SJSA1 (cell line): Measurements from ENCODE around the gene ZBTB5. TPM values are rescaled to one million over a fixed set of nuclear protein-coding genes. Genes with fewer than 3 reads are reported as not detected.

Experiments used
- DNase-seq, 2 experiments: peaks; one replicate each; pipeline ENCODE4 v3.0.0-alpha.2; 2015 to 2020; ENCODE audit warnings: low spot score in 2 of 2, low read depth in 1 of 2
- H3K27ac ChIP-seq: fragments of 250-450 bp; sonication (Bioruptor Pico); 2 replicates; pipeline ENCODE4 v1.5.1; 2020; ENCODE audit warnings: mild to moderate bottlenecking, moderate library complexity
- H3K27me3 ChIP-seq: fragments of 250-450 bp; sonication (Bioruptor Pico); replicated peaks from 2 replicates; pipeline ENCODE4 v1.5.1; 2020; ENCODE audit warnings: mild to moderate bottlenecking, moderate library complexity
- H3K36me3 ChIP-seq: fragments of 250-450 bp; sonication (Bioruptor Pico); 2 replicates; pipeline ENCODE4 v1.5.1; 2020; ENCODE audit warnings: mild to moderate bottlenecking
- H3K4me1 ChIP-seq: fragments of 250-450 bp; sonication (Bioruptor Pico); replicated peaks from 2 replicates; pipeline ENCODE4 v1.6.1; 2021; ENCODE audit warnings: mild to moderate bottlenecking
- H3K4me3 ChIP-seq: fragments of 250-450 bp; sonication (Bioruptor Pico); 2 replicates; pipeline ENCODE4 v1.5.1; 2020; ENCODE audit warnings: mild to moderate bottlenecking
- H3K9me3 ChIP-seq: fragments of 250-450 bp; sonication (Bioruptor Pico); replicated peaks from 2 replicates; pipeline ENCODE4 v1.5.1; 2020; ENCODE audit warnings: mild to moderate bottlenecking
- total RNA-seq: library from RNA; depleted of rRNA; stranded (reverse); fragments of >200 nt; shearing (Covaris generic); gene quantifications from 2 replicates; pipeline ENCODE4 v1.2.3, GENCODE V29; 2014

The ZBTB5 gene
- total RNA-seq, 1 experiment from 2014 or later: 13.7 TPM

- Histone ChIP-seq H3K27ac (peak overlapping the region; percentile 36; the same call in 1 of the 2 replicates), H3K36me3 (peaks cover 8% of the 10 kb centered on the region; the same call in 1 of the 2 replicates), H3K9me3 (no peaks in the 10 kb centered on the region), H3K4me1 (peaks cover 4% of the 10 kb centered on the region), H3K27me3 (no peaks in the 10 kb centered on the region), H3K4me3 (peak overlapping the region; percentile 66)
- DNase-seq: no peak
These were observed 43.3 kb downstream of the ZBTB5 start for GRCh38 chr9:37421914-37422288.

- no peaks in the 10 kb centered on the region for H3K9me3 ChIP-seq
- no peak for DNase-seq
- peaks cover 4% of the 10 kb centered on the region for H3K4me1 ChIP-seq
- H3K36me3 ChIP-seq: no peaks in the 10 kb centered on the region
- no peaks in the 10 kb centered on the region for H3K27me3 ChIP-seq
- no peak overlapping the region for H3K4me3 ChIP-seq
- H3K27ac ChIP-seq: no peak overlapping the region
These were observed 44.7 kb downstream of the ZBTB5 start for GRCh38 chr9:37420271-37421215.

- peaks cover 13% of the 10 kb centered on the region for H3K4me1 ChIP-seq
- H3K27me3 ChIP-seq: no peaks in the 10 kb centered on the region
- no peaks in the 10 kb centered on the region for H3K9me3 ChIP-seq
- no peak overlapping the region for H3K4me3 ChIP-seq
- H3K27ac ChIP-seq: no peak overlapping the region
- no peaks in the 10 kb centered on the region for H3K36me3 ChIP-seq
- DNase-seq: no peak
These were observed 46.0 kb downstream of the ZBTB5 start for GRCh38 chr9:37419204-37419603.

- DNase-seq: no peak
- no peak overlapping the region for H3K4me3 ChIP-seq
- no peak overlapping the region for H3K27ac ChIP-seq
- peaks cover 13% of the 10 kb centered on the region for H3K4me1 ChIP-seq
- H3K27me3 ChIP-seq: no peaks in the 10 kb centered on the region
- no peaks in the 10 kb centered on the region for H3K9me3 ChIP-seq
- no peaks in the 10 kb centered on the region for H3K36me3 ChIP-seq
These were observed 47.2 kb downstream of the ZBTB5 start for GRCh38 chr9:37417857-37418618.

GRCh38 chr9:37417252-37417803 lies 47.9 kb downstream of the ZBTB5 start:
- H3K27ac ChIP-seq: no peak overlapping the region
- H3K4me3 ChIP-seq: no peak overlapping the region
- no peaks in the 10 kb centered on the region for H3K36me3 ChIP-seq
- no peaks in the 10 kb centered on the region for H3K27me3 ChIP-seq
- DNase-seq: no peak
- no peaks in the 10 kb centered on the region for H3K9me3 ChIP-seq
- peaks cover 13% of the 10 kb centered on the region for H3K4me1 ChIP-seq

GRCh38 chr9:37415011-37415719 lies 50.1 kb downstream of the ZBTB5 start:
- H3K9me3 ChIP-seq: no peaks in the 10 kb centered on the region
- peak; percentile 66 for DNase-seq
- H3K27ac ChIP-seq: no peak overlapping the region
- H3K4me1 ChIP-seq: peaks cover 9% of the 10 kb centered on the region
- H3K4me3 ChIP-seq: no peak overlapping the region
- H3K36me3 ChIP-seq: no peaks in the 10 kb centered on the region
- no peaks in the 10 kb centered on the region for H3K27me3 ChIP-seq

- DNase-seq: no peak
- H3K27me3 ChIP-seq: no peaks in the 10 kb centered on the region
- H3K9me3 ChIP-seq: no peaks in the 10 kb centered on the region
- H3K4me3 ChIP-seq: no peak overlapping the region
- H3K4me1 ChIP-seq: peaks cover 9% of the 10 kb centered on the region
- H3K27ac ChIP-seq: no peak overlapping the region
- H3K36me3 ChIP-seq: no peaks in the 10 kb centered on the region
These were observed 50.7 kb downstream of the ZBTB5 start for GRCh38 chr9:37414503-37414943.

- Histone ChIP-seq H3K27ac (no peak overlapping the region), H3K36me3 (no peaks in the 10 kb centered on the region), H3K27me3 (no peaks in the 10 kb centered on the region), H3K4me1 (peaks cover 9% of the 10 kb centered on the region), H3K4me3 (no peak overlapping the region), H3K9me3 (no peaks in the 10 kb centered on the region)
- DNase-seq: no peak
These were observed 51.9 kb downstream of the ZBTB5 start for GRCh38 chr9:37413311-37413710.

GRCh38 chr9:37412431-37413151 lies 52.7 kb downstream of the ZBTB5 start:
- DNase-seq: no peak
- Histone ChIP-seq H3K36me3 (no peaks in the 10 kb centered on the region), H3K27ac (no peak overlapping the region), H3K4me3 (no peak overlapping the region), H3K4me1 (peaks cover 9% of the 10 kb centered on the region), H3K9me3 (no peaks in the 10 kb centered on the region), H3K27me3 (no peaks in the 10 kb centered on the region)

GRCh38 chr9:37410969-37411785 lies 54.1 kb downstream of the ZBTB5 start:
- no peak for DNase-seq
- Histone ChIP-seq H3K27me3 (no peaks in the 10 kb centered on the region), H3K27ac (no peak overlapping the region), H3K9me3 (no peaks in the 10 kb centered on the region), H3K4me1 (peaks cover 9% of the 10 kb centered on the region), H3K4me3 (no peak overlapping the region), H3K36me3 (no peaks in the 10 kb centered on the region)

GRCh38 chr9:37410354-37410861 lies 54.8 kb downstream of the ZBTB5 start:
- no peak for DNase-seq
- H3K4me1 ChIP-seq: peaks cover 7% of the 10 kb centered on the region
- no peaks in the 10 kb centered on the region for H3K36me3 ChIP-seq
- H3K4me3 ChIP-seq: no peak overlapping the region
- H3K27ac ChIP-seq: no peak overlapping the region
- H3K9me3 ChIP-seq: no peaks in the 10 kb centered on the region
- no peaks in the 10 kb centered on the region for H3K27me3 ChIP-seq
